ENCODE measurements around the gene LRCH4.
"Not testable (repeated sequence)": the region's sequence is repeated elsewhere in the genome, so short reads cannot be mapped to it uniquely, and the experiment has no call there.

The LRCH4 gene

GRCh38 chr7:100567031-100567730 lies 18.7 kb downstream of the LRCH4 start:
- no peak for FAIRE-seq

DNA sequence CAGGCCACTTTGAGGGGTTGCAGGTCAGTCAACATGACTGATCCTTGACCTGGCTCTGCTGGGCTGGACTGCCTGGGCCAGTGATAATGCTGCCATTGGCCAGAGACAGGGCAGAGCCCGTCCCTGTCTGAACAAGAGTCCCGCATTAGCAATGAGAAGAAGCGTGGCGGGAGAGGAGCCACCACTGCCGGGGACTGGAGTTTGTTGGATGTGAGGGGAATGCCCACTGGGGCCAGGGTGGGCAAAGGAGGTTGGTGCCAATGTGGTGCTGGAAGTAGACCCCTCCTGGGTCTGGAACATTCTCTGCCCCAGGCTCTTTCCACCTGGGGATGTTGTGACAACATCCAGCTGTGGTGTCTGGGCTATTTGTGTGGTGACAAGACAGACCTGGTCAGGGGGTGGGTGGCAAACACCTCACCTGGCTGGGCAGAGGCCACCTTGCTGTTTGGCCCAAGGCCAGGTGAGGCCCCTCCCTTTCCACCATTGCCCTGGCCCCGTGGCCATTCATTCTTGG lies 19.9 kb downstream of the LRCH4 start:
- FAIRE-seq: no peak

DNA sequence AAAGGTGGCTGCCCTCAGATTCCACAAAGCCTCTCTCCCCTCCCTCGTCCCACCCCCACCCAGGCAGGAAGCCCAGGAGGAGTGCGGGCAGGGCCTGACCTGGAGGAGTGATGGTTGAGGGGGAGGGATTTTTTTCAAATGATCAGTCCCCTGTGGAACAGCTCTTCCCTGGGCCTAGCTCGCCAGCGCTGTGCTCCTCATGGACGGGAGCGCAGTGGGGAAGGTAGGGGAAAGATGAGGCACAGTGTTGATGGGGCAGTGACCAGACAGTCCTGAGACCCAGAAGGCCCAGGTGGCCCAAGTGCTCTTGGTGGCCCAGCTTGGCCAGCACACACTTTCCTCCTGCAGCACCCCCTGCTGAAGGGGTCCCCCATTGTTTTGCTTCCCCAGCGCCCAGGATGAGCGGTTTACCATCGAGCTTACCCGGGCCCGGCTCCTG lies 20.8 kb downstream of the LRCH4 start:
- FAIRE-seq: no peak

DNA sequence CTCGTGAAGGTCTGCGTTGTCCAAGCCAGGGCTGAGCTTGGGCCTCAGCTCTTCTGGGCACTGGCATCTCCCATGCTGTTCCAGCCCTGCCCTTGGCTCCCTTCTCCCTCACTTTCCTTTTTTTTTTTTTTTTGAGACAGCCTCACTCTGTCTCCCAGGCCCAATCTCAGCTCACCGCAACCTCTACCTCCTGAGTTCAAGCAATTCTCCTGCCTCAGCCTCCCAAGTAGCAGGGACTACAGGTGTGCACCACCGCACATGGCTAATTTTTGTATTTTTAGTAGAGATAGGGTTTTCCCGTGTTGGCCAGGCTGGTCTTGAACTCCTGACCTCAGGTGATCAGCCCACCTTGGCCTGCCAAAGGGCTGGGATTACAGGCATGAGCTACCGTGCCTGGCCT lies 21.5 kb downstream of the LRCH4 start:
- FAIRE-seq: not testable (repeated sequence)

- no peak for FAIRE-seq
These were observed 22.0 kb downstream of the LRCH4 start for GRCh38 chr7:100563809-100564400.

DNA sequence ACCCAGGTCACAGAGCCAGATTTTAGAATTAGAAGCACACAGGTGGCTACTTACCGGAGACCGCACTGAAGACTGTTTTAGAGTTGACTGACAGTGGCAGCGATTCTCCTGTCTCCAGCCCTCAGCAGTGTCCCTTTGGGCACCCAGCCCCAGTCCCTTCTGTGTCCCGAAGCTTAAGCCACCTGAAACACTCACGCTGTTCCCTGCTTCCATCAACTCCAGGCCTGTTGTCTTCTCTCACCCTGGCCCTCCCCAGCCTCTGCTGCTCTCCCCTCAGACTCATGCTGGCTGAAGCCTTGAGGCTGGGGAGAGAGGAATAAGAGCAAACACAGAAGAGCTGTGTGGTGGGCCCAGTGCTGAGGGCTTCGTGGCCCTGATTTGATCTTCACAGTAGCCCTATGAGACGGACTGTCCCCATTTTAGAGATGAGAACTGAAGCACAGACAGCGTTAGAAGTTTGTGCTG lies 22.8 kb downstream of the LRCH4 start:
- no peak for FAIRE-seq

- FAIRE-seq: no peak
These were observed 23.5 kb downstream of the LRCH4 start for GRCh38 chr7:100562195-100563099.

GRCh38 chr7:100561491-100562194 lies 24.3 kb downstream of the LRCH4 start:
- FAIRE-seq: no peak

DNA sequence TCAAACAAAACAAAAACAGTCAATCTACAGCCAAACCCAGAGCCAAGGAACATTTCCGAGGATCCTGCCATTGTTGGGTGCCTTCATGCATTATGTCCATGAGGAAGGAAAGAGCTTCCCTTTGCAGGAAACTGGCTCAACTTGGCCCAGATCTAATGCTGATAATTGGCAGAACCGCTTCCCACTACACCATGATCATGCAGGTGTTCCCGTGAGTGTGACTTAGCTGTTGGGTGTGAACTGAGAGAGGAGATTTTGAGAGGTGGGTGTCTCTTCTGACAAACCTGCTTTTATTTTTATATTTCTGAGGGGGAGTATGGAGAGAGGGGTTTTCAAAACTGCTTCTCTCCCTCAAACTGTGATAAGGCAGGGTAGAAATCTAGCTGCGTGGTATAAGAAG lies 26.8 kb downstream of the LRCH4 start:
- no peak for FAIRE-seq

- FAIRE-seq: no peak
These were observed 29.4 kb downstream of the LRCH4 start for GRCh38 chr7:100556541-100556940.

- no peak for FAIRE-seq
These were observed 30.2 kb downstream of the LRCH4 start for GRCh38 chr7:100555701-100556100.

DNA sequence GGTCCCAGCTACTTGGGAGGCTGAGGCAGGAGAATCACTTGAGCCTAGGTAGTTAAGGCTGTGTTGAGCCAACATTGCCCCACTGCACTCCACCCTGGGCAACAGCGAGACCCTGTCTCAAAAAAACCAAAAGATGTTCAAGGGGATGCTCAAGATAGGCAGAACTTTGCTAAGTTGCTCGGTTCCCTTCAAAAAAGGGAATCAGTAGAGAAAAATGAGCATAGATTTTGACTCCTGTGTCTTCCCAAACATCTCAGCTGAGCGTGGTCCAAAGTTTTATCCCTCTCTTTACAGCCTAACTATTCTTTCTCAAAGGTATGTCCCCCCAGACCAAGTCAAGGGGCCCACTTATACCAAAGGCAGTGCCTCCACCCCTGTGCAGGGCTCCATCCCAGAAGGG lies 32.9 kb downstream of the LRCH4 start:
- FAIRE-seq: no peak

DNA sequence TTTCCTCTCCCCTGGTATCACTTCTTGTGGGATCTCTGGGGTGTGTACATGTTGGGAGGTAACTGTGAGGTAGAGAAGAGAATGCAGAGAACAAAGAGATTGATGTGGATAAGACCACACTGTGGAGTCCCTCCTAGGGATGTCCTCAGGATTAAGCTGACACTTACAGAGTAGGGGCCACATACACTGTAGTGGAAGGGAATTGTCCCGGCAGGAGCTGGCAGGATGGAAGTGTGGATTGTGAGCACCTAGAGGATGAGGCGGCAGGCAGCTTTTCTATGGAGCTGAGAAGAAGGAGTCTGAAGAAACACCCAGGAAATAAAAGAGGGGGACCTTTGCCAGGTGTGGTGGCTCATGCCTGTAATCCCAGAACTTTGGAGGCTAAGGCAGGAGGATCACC lies 33.4 kb downstream of the LRCH4 start:
- FAIRE-seq: no peak

- FAIRE-seq: not testable (repeated sequence)
These were observed 37.5 kb downstream of the LRCH4 start for GRCh38 chr7:100548446-100548845.

GRCh38 chr7:100547872-100548271 lies 38.1 kb downstream of the LRCH4 start:
- FAIRE-seq: no peak

DNA sequence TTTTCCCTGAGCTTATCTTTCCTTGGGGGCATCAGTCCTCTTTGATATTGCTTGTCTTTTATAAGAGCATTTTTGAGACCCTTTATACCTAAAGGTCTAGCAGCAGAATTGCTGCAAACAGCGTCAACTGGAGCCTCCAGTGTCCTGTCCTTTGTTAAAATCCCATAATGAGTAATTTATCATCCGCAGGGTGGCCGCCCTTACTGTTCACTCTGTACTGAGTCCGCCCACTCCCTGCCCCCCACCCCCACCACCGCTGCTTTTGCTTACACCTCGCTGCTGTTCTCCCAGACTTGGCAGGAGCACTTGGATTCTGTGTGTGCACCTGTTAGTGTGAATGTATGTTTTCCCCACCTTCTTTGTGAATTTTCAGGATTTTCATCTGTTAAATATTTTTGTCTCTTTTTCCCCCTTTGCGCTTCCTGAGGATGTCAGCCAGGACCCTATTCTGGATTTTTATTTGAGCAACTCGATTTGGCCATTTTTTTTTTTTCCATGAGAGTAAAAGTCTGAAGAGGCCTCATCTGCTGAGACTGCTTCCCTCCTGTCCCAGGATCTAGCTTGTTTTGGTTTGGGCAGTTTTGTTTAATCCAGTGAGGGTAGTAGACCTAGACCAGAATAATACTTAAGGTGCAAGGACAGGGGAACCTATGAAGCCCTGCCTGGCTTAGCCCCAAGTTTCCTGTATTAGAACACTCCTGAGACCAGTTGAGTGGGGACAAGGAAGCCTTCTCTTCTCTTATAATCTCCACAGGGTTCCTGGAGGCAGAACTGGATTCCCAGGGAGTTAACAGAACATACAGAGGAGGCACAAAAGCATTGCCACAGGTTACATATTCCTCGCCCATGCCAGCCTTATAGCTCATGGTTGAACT lies 38.8 kb downstream of the LRCH4 start:
- no peak for FAIRE-seq

GRCh38 chr7:100546129-100546925 lies 39.6 kb downstream of the LRCH4 start:
- peak; percentile 27 for FAIRE-seq

DNA sequence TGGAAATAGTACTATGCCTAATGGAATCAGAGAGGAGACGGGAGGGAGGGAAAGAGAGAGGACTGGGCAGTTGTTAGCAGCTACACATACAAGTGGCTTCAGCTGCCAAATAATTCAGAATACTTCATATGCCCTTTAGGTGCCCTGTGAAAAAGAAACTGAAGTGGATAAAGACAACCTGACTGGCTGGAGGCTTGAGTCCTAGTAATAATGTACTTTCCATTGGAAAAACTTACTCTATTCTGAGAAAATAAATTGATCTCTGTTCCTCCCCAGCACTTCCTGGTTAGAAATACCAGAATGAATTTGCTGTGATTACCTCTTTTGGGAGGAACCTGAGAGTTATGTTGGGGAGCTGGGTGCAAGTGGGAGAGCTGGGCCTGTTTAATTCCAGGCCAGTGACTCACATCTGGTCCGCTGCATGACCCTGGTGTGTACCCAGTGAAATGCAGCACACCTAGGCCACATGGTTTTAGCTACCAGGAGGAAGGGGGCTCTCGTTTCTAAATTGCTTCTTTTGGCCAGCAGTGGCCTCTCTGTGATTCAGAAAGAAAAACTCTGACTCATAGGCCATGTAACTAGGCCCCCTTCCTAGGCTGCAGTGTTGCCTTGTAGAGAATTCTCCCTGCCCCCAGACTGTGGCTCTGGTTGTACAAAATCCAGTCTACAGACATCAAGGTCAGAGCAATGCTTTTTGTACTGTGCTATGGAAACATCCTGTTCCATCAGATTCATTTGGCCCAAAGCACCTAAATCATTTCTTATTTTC lies 40.4 kb downstream of the LRCH4 start:
- no peak for FAIRE-seq

- FAIRE-seq: no peak
These were observed 41.0 kb downstream of the LRCH4 start for GRCh38 chr7:100544967-100545359.

DNA sequence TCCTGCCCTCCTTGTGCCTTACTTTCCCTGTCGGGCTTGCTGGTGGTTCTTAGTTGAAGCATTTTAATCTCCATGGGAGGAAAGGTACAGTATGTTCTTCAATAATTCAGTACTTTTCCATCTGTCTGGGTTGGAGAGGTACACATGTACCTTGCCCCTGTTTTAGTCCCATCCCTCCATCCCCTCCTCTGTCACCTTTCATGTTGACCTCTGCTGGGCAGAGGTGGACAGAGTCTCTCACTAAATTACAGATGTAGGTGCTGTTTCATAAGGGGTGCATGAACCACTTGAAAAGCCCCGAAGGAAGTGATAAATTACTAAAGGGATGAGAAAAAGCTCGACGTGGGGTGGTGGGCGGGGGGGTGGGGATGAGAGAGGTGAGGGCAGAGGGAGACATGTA lies 41.5 kb downstream of the LRCH4 start:
- FAIRE-seq: no peak

Measured in islet of Langerhans (tissue), 1 donor.